Breast epithelium (tissue), 4 donors: Measurements from ENCODE around the gene TUB. TPM values are rescaled to one million over a fixed set of nuclear protein-coding genes. Genes with fewer than 3 reads are reported as not detected.

Experiments used
- DNase-seq, 2 donors: peaks; one replicate each; pipeline ENCODE4 v3.0.0-alpha.2; 2019; ENCODE audit warnings: low spot score in 2 of 2
- H3K27ac ChIP-seq, 2 donors: fragments of 200-600 bp; sonication (generic) in 1 of 2; one replicate each; pipeline ENCODE4 v1.5.1; 2016 to 2019; ENCODE audit warnings: mild to moderate bottlenecking in 1 of 2
- H3K27me3 ChIP-seq, 2 donors: fragments of 200-600 bp; sonication (generic) in 1 of 2; one replicate each; pipeline versions ENCODE4 v1.5.1 to v1.6.0; 2017 to 2019; ENCODE audit warnings: control low read depth in 1 of 2, mild to moderate bottlenecking in 1 of 2
- H3K36me3 ChIP-seq: fragments of 200-600 bp; one replicate; pipeline ENCODE4 v1.5.1; 2019
- H3K4me1 ChIP-seq, 2 donors: fragments of 200-600 bp; sonication (generic); one replicate each; pipeline ENCODE4 v1.5.1; 2016 to 2019; ENCODE audit warnings: control low read depth in 1 of 2
- H3K4me3 ChIP-seq, 3 donors: fragments of 200-600 bp; sonication (generic); 1 replicate in 2 of 3; 2 replicates in 1 of 3; pipeline ENCODE4 v1.5.1; 2016 to 2019; ENCODE audit warnings: mild to moderate bottlenecking in 3 of 3, moderate library complexity in 2 of 3
- H3K9me3 ChIP-seq, 2 donors: fragments of 200-600 bp; sonication (generic) in 1 of 2; one replicate each; pipeline ENCODE4 v1.5.1; 2016 to 2019; ENCODE audit warnings: control low read depth in 1 of 2
- POLR2A ChIP-seq: fragments of 450-650 bp; IDR thresholded peaks from one replicate; pipeline ENCODE4 v1.6.1; 2016; ENCODE audit warnings: antibody characterized with exemption, mild to moderate bottlenecking, moderate library complexity
- POLR2AphosphoS5 ChIP-seq, 3 donors: sonication (generic); formaldehyde crosslinking; IDR thresholded peaks; one replicate each; pipeline ENCODE4 v1.6.1; 2017; ENCODE audit warnings: antibody characterized with exemption in 3 of 3
- intact Hi-C: fragments of 100-400 bp; cut with DNase I; formaldehyde crosslinking; loops from one replicate; pipeline ENCODE4 v1.15.1; 2023; ENCODE audit warnings: low total_unique reads
- total RNA-seq, 3 donors: library from RNA; depleted of rRNA; stranded (reverse); fragments of >200 nt; gene quantifications; one replicate each; pipeline ENCODE4 v1.1.0, GENCODE V29; 2016
- TF ChIP-seq, protein P1 (sequence below), 3 donors: fragments of 450-650 bp; IDR thresholded peaks; one replicate each; pipeline ENCODE4 v1.5.1; 2016 to 2017; ENCODE audit warnings: antibody characterized with exemption in 3 of 3, mild to moderate bottlenecking in 3 of 3, moderate library complexity in 3 of 3

TUB gene
- total RNA-seq, 3 donors from 2014 or later = 6.3 to 17.7 (median 11.2) TPM

DNA sequence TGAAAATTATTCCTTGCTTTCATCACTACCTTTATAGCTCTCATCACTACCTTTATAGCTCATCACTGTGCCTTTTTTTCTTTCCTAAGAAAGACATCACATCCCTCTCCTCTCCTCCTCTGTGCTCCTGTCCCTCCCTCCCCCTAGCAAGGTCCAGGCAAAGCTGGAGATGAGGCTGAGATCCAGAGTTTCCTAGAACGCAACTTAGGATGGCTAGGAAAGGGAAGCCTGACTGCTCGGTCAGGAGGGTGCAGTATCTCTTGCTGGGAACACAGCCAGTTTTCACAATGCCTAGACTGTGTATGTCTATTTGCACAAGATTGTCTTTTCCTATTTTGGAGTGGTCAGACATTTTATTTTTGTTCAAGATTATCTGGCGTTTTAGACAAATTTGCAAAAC, 24.7 kb downstream of the TUB start:
- no peak for TF ChIP-seq POLR2A
- TF ChIP-seq POLR2AphosphoS5 (IDR thresholded peaks at IDR 0.05) = no peak
- TF ChIP-seq, protein P1, sequence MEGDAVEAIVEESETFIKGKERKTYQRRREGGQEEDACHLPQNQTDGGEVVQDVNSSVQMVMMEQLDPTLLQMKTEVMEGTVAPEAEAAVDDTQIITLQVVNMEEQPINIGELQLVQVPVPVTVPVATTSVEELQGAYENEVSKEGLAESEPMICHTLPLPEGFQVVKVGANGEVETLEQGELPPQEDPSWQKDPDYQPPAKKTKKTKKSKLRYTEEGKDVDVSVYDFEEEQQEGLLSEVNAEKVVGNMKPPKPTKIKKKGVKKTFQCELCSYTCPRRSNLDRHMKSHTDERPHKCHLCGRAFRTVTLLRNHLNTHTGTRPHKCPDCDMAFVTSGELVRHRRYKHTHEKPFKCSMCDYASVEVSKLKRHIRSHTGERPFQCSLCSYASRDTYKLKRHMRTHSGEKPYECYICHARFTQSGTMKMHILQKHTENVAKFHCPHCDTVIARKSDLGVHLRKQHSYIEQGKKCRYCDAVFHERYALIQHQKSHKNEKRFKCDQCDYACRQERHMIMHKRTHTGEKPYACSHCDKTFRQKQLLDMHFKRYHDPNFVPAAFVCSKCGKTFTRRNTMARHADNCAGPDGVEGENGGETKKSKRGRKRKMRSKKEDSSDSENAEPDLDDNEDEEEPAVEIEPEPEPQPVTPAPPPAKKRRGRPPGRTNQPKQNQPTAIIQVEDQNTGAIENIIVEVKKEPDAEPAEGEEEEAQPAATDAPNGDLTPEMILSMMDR (IDR thresholded peaks at IDR 0.05) = no peak
- Histone ChIP-seq H3K27me3 (no peaks in the 10 kb centered on the region), H3K4me3 (no peak overlapping the region), H3K27ac (no peak overlapping the region), H3K4me1 (no peaks in the 10 kb centered on the region), H3K36me3 (no peaks in the 10 kb centered on the region), H3K9me3 (no peaks in the 10 kb centered on the region)
- DNase-seq = no peak
- intact Hi-C loops = no loop called here

DNA sequence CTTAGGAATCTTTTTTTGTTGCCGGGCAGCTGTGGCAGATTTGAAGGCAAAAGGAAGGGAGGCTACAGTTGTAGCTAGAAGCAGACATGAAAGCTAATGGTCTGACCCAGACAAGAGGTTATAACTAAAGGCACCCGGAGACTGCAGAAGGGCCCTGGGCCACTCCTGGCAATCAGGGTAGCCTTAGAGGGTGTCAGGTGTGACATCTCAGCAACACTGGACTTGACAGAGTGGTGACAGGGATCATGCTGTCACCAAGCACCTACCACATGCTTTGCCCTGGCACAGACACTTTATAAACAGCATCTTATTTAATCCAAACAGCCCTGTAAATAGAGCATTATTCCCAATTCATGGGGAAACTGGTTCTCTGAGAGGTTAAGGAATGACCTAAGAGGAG, 25.7 kb downstream of the TUB start:
- Histone ChIP-seq H3K4me1 (no peaks in the 10 kb centered on the region), H3K27me3 (no peaks in the 10 kb centered on the region), H3K9me3 (no peaks in the 10 kb centered on the region), H3K36me3 (no peaks in the 10 kb centered on the region), H3K4me3 (no peak overlapping the region), H3K27ac (no peak overlapping the region)
- no peak for DNase-seq
- intact Hi-C loops = no loop called here
- TF ChIP-seq, protein P1 (IDR thresholded peaks at IDR 0.05) = no peak
- no peak for TF ChIP-seq POLR2AphosphoS5 (IDR thresholded peaks at IDR 0.05)

DNA sequence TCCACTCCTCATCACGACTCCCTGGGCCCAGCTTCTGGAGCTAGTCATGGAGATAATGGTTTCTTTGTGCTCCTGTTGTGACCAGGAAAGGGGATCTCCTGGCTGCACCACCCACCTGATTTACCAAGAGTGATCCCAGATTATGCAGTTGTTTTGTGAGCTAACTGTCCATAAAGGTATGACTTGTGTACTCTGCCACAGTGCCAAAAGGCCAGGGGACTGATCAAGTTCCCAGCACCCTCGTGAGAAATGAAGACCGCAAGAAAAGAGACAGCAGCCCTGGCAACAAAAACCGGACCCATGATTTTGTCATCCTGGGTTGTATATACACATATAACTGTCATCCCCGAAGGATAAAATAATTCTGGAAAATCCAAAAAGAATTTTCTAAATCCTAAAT, 26.6 kb downstream of the TUB start:
- DNase-seq = no peak
- Histone ChIP-seq H3K27ac (no peak overlapping the region), H3K27me3 (no peaks in the 10 kb centered on the region), H3K4me1 (no peaks in the 10 kb centered on the region), H3K36me3 (no peaks in the 10 kb centered on the region), H3K4me3 (no peak overlapping the region), H3K9me3 (no peaks in the 10 kb centered on the region)
- TF ChIP-seq POLR2AphosphoS5 (IDR thresholded peaks at IDR 0.05) (no peak), POLR2A (no peak)
- TF ChIP-seq, protein P1 (IDR thresholded peaks at IDR 0.05) = no peak
- intact Hi-C loops = no loop called here

DNA sequence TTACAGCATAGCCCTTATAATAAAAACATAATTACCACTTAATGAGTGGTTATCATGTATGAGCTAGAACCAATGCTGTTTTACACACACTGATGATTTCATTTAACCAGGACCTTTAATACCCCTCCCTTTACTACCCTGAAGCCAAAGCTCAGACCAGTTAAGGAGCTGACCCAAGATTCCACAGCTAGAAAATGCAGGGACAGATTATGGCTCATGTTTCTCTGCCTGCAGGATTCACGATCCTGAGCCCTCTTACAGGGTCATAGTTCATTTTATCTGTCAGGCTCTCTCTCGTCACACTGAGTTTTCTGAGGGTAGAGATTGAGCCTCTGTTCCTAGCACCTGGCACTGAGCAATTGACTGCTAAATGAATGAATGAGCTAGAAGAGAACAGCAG, 27.4 kb downstream of the TUB start:
- no peak for DNase-seq
- intact Hi-C loops = no loop called here
- H3K4me1 ChIP-seq = no peaks in the 10 kb centered on the region
- no peak overlapping the region for H3K4me3 ChIP-seq
- H3K9me3 ChIP-seq = no peaks in the 10 kb centered on the region
- no peaks in the 10 kb centered on the region for H3K36me3 ChIP-seq
- TF ChIP-seq POLR2A = no peak
- TF ChIP-seq, protein P1 (IDR thresholded peaks at IDR 0.05) = no peak
- no peak for TF ChIP-seq POLR2AphosphoS5 (IDR thresholded peaks at IDR 0.05)
- H3K27me3 ChIP-seq = no peaks in the 10 kb centered on the region
- no peak overlapping the region for H3K27ac ChIP-seq

DNA sequence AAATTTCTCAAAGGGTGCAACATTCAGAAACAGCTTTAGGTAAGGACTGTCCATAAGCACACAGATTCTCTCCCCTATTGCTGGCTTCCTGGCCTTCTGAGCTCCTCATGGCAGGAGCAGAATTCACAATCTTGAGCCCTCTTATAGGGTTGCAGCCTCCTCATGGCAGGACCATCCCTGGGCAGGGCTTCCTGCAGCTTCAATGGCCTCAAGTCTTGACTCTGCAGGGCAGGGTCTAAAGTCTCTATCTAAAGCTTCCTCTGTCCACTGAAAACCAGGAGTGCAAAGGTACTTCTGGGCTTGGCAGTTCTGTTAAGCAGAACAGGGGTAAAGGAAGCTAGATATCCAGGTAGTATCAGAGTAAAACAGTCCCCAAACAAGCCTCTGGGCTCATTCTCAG, 28.7 kb downstream of the TUB start:
- Histone ChIP-seq H3K27ac (no peak overlapping the region), H3K4me3 (no peak overlapping the region), H3K4me1 (no peaks in the 10 kb centered on the region), H3K27me3 (no peaks in the 10 kb centered on the region), H3K9me3 (no peaks in the 10 kb centered on the region), H3K36me3 (no peaks in the 10 kb centered on the region)
- no peak for DNase-seq
- TF ChIP-seq POLR2AphosphoS5 (IDR thresholded peaks at IDR 0.05) = no peak
- TF ChIP-seq, protein P1 (IDR thresholded peaks at IDR 0.05) = no peak
- no peak for TF ChIP-seq POLR2A
- intact Hi-C loops = no loop called here
